ENCODE data around the gene SLC16A12.

DNA sequence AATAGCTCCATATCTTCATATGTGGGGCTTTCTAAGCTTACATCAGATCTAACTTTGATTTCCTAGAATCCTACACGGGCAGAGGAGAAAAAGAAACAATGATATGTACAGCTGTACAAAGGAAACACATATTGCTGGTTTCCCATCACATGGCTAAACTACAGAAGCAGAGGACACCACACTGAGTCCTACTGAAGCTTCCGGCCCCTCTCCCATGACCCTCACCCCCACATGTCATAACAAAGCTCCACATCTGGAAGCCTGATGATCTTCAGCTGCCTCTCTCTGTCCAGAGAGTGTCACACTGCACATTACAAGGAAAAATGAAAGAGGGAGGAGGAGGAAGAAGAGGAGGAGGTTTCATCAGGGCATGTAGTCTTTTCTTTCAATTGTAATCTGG lies 14.0 kb downstream of the SLC16A12 start:
- TF ChIP-seq, protein P1, sequence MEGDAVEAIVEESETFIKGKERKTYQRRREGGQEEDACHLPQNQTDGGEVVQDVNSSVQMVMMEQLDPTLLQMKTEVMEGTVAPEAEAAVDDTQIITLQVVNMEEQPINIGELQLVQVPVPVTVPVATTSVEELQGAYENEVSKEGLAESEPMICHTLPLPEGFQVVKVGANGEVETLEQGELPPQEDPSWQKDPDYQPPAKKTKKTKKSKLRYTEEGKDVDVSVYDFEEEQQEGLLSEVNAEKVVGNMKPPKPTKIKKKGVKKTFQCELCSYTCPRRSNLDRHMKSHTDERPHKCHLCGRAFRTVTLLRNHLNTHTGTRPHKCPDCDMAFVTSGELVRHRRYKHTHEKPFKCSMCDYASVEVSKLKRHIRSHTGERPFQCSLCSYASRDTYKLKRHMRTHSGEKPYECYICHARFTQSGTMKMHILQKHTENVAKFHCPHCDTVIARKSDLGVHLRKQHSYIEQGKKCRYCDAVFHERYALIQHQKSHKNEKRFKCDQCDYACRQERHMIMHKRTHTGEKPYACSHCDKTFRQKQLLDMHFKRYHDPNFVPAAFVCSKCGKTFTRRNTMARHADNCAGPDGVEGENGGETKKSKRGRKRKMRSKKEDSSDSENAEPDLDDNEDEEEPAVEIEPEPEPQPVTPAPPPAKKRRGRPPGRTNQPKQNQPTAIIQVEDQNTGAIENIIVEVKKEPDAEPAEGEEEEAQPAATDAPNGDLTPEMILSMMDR (IDR thresholded peaks at IDR 0.05) = no peak
- TF ChIP-seq POLR2A (IDR thresholded peaks at IDR 0.05) = no peak
- TF ChIP-seq POLR2AphosphoS5 (IDR thresholded peaks at IDR 0.05) = no peak
- TF ChIP-seq EP300 (IDR thresholded peaks at IDR 0.05) = no peak
